Ishikawa (cell line): ENCODE data around the gene FREM3.

Experiments
- CEBPB ChIP-seq: IDR thresholded peaks from 2 replicates; pipeline ENCODE4 v1.6.1; 2012
- CREB1 ChIP-seq: IDR thresholded peaks from 2 replicates; pipeline ENCODE4 v1.6.1; 2012; ENCODE audit warnings: low read depth
- EGR1 ChIP-seq: IDR thresholded peaks from 2 replicates; pipeline ENCODE4 v1.6.1; 2012
- EP300 ChIP-seq: IDR thresholded peaks from 2 replicates; pipeline ENCODE4 v1.6.1; 2012; ENCODE audit warnings: borderline replicate concordance
- FOXM1 ChIP-seq: IDR thresholded peaks from 2 replicates; pipeline ENCODE4 v1.6.1; 2012; ENCODE audit warnings: low read depth, borderline replicate concordance
- MAX ChIP-seq: IDR thresholded peaks from 2 replicates; pipeline ENCODE4 v1.6.1; 2012
- NFIC ChIP-seq: IDR thresholded peaks from 2 replicates; pipeline ENCODE4 v1.6.1; 2012
- RAD21 ChIP-seq: IDR thresholded peaks from 2 replicates; pipeline ENCODE4 v1.6.1; 2012; ENCODE audit warnings: low read depth
- REST ChIP-seq: IDR thresholded peaks from 2 replicates; pipeline ENCODE4 v1.6.1; 2012; ENCODE audit warnings: low read depth, mild to moderate bottlenecking
- TAF1 ChIP-seq: IDR thresholded peaks from 2 replicates; pipeline ENCODE4 v1.6.1; 2012; ENCODE audit warnings: low read depth, mild to moderate bottlenecking
- TCF12 ChIP-seq: IDR thresholded peaks from 2 replicates; pipeline ENCODE4 v1.6.1; 2012; ENCODE audit warnings: low read depth
- TEAD4 ChIP-seq: IDR thresholded peaks from 2 replicates; pipeline ENCODE4 v1.6.1; 2012
- USF1 ChIP-seq: IDR thresholded peaks from 2 replicates; pipeline ENCODE4 v1.6.1; 2012
- YY1 ChIP-seq: IDR thresholded peaks from 2 replicates; pipeline ENCODE4 v1.6.1; 2012; ENCODE audit warnings: low read depth
- ZBTB7A ChIP-seq: IDR thresholded peaks from 2 replicates; pipeline ENCODE4 v1.6.1; 2012; ENCODE audit warnings: low read depth

The FREM3 gene

GRCh38 chr4:143618811-143619210 lies 81.7 kb downstream of the FREM3 start:
- TF ChIP-seq CREB1 (no peak), NFIC (no peak), CEBPB (no peak), MAX (no peak)

- no peak for TF ChIP-seq EP300
- no peak for TF ChIP-seq FOXM1
- no peak for TF ChIP-seq YY1
- TF ChIP-seq TCF12 = no peak
These were observed 82.3 kb downstream of the FREM3 start for GRCh38 chr4:143617994-143618679.

- TF ChIP-seq FOXM1 (no peak), ZBTB7A (no peak), RAD21 (no peak), YY1 (no peak), USF1 (no peak), TAF1 (no peak), MAX (no peak), CREB1 (no peak), TEAD4 (no peak), TCF12 (no peak), REST (no peak), EP300 (no peak), NFIC (no peak)
These were observed 83.7 kb downstream of the FREM3 start for GRCh38 chr4:143616771-143617170.

GRCh38 chr4:143609492-143609891 lies 91.0 kb downstream of the FREM3 start:
- no peak for TF ChIP-seq CREB1
- TF ChIP-seq MAX = no peak
- no peak for TF ChIP-seq FOXM1
- TF ChIP-seq CEBPB = no peak
- TF ChIP-seq USF1 = no peak
- no peak for TF ChIP-seq EP300
- no peak for TF ChIP-seq ZBTB7A
- TF ChIP-seq EGR1 = no peak
- TF ChIP-seq TAF1 = no peak
- no peak for TF ChIP-seq TEAD4
- no peak for TF ChIP-seq NFIC
- no peak for TF ChIP-seq TCF12
- no peak for TF ChIP-seq YY1
- no peak for TF ChIP-seq REST
- TF ChIP-seq RAD21 = no peak

- TF ChIP-seq EGR1 (no peak), ZBTB7A (no peak)
These were observed 94.0 kb downstream of the FREM3 start for GRCh38 chr4:143606480-143606879.

GRCh38 chr4:143599827-143600226 lies 100.6 kb downstream of the FREM3 start:
- TF ChIP-seq REST (no peak), TAF1 (no peak), CREB1 (no peak), MAX (no peak), EP300 (no peak), EGR1 (no peak)
